GM18870 (cell line): Measurements from ENCODE around the gene WNT3.
"Not testable (repeated sequence)": the region's sequence is repeated elsewhere in the genome, so short reads cannot be mapped to it uniquely, and the experiment has no call there.

Experiments used
- ATAC-seq: cut with Tn5 transposase; IDR thresholded peaks from one replicate; pipeline ENCODE4 v1.9.1; 2021; ENCODE audit warnings: moderate library complexity; ENCODE audit not compliant: unreplicated experiment

The WNT3 gene, protein sequence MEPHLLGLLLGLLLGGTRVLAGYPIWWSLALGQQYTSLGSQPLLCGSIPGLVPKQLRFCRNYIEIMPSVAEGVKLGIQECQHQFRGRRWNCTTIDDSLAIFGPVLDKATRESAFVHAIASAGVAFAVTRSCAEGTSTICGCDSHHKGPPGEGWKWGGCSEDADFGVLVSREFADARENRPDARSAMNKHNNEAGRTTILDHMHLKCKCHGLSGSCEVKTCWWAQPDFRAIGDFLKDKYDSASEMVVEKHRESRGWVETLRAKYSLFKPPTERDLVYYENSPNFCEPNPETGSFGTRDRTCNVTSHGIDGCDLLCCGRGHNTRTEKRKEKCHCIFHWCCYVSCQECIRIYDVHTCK

DNA sequence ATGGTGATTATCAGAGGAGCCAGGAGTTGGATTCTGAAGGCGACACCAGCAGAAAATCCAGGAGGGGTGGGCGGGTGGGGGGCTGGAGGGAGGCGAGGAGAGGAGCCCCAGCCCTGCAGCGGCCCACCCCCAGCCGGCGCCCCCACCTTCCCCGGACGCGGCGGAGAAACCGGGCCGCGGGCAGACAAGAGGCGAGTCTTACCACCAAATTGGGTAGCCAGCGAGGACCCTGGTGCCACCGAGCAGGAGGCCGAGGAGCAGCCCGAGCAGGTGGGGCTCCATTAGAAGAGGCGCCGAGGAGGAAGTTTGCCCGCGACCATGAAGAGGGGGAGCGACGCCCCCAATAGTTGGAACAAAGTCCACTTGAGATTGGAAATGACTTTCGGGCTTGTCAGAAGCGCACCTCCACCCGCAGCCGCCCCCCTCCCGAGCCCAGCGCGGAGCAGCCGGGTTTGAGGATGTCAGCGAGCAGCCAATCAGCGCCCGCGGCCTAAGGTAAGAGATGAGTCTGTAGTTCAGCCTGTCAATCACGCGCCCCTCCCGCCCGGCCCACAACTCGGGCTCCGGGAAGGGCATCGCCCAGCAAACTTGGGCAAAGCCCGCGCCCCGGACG lies at the start of gene WNT3:
Gene WNT3, minus strand, starts transcription at position 377 of the 613 bp plus-strand sequence. Its CDS starts 95 bp downstream, at position 282.
- no peak for ATAC-seq

DNA sequence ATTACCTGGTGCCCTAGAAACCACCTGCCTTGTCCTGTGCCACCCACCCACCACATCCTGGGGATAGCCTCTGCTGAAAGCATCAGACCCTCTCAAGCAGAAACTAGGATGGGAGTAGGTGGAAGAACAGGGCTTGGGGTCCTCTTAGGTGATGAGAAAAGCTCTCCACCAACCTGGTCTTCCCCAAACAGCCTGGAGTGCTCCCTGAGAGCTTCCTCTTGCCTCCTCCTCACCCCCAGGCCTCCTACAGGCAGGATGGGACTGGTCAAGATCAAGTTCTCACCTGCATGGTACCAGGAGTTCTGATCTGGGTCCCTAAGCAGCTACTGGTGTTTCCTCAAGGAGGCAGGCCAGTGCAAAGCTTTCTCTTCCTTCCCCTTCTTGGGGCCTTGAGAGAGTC lies 48.3 kb upstream of the WNT3 start:
- ATAC-seq: no peak

DNA sequence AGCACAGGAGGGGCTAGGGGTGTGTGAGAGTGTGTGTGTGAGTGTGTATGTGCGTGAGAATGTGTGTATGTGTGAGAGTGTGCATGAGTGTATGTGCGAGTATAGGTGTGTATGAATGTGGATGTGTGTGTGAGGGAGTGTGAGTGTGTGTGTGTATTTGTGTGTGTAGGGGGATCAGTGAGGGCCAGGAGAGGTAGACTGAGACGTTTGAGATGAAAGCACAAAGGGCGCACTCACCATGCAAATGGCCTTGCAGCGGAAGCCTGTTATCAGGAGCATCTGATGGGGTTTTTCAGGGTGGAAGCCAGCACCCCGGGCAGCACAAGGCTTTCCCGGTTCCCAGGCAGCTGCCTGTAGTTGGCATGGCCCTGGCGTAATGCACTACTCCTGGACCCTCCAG lies 47.8 kb upstream of the WNT3 start:
- ATAC-seq: no peak

DNA sequence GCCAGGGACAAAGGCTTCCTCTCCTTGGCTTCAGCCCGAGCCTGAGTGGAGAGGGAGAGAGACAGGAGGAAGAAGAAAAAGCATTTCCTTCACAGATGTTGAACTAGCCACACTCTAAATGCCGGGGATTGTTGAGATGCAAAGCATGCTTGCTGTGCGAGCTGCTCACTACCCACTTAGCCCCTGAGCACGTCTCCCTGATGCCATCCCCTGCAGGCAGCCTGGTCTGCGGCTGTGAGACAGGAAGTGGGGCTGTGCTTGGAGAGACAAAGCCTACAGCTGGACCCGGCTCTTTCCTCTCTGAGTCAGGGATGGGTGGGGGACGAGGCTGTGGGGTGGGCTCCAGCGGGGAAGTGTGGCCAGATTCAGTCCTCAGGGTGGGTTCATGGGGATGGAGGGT lies 46.6 kb upstream of the WNT3 start:
- ATAC-seq: no peak

DNA sequence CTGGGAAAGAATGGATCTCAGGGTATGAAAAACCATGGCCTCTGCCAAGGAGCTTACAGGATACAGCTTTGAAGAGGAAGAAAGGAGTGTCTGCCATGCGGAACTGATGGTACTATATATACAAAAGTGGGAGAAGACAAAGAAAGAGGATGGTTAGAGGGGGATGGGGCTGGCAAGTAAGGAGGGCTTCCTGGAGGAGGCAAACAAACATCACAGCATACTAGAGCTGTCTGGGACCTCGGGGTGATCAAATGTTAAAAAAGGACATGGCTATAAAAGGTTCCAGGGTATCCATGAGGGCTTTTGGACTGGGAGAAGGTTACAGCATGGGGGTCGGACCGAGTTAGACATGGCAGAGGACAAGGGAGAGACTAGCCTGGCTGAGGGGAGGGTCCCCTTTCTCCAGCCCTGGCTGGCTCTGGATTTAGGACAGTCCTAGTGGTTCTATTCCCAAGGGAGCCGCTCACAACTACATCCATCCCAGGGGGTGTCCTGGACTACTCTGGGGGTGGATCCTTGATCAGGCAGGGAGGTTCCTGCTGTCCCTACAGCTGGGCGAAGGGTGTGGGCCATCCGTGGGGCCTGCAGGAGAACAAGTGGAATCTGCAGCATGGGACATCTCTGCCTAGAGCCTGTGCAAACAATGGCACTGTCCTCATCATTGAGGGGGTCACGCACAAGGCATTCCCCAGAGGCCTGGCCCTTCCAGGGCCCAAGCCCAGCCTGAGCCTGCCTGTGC lies 45.1 kb upstream of the WNT3 start:
- ATAC-seq: no peak

DNA sequence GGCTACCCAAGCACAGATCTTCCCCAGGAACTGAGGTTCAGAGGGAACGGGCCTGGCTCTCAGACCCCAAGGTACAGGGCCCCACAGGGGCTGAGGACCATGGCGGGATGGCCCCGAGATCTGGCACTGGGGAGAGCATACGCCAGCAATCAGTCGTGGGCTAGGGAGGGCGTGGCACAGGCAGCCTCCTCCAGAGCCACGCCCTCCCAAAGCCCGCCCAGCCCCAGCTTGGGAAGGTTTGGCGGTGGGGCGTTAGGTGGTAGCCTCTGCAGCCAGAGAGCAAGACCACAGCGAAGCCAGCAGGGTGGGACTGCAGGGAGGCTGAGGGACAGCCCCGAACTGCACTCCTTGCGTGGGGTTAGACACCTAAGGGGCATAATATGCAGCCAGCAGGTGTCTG lies 44.5 kb upstream of the WNT3 start:
- no peak for ATAC-seq

DNA sequence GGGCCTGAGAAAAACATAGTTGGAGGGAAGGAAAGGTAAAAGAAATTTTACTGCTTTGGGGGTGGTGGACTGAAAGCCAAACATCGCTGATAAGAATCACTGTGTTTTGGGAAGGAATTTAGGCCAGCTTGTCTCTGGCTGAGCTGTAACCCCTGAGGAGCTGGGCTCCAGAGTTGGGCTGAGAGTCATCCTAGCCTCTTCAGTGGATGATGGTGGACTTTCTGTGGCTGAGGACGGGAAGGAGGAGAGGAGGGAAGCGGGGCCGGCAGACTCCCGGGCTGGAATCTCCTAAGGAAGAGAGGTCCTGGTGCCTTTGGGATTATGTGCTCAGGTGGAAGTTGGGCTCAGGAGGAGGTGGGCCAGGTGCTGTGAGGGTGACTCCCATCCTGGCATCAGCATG lies 41.5 kb upstream of the WNT3 start:
- ATAC-seq: no peak

DNA sequence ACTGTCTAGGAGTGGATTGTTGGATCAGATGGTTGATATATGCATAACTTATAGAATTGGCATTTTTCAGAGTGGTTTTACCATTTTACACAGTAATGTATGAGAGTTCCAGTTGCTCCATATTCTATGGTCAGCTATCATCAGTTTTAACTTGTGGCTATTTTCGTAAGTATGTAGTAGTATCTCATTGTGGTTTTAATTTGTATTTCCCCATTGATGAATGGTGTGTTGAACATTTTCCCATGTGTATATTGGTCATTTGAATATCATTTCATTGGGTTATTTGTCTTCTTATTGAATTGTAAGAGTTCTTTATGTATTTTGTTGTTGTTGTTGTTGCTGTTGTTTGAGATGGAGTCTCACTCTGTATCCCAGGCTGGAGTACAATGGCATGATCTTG lies 39.1 kb upstream of the WNT3 start:
- no peak for ATAC-seq

DNA sequence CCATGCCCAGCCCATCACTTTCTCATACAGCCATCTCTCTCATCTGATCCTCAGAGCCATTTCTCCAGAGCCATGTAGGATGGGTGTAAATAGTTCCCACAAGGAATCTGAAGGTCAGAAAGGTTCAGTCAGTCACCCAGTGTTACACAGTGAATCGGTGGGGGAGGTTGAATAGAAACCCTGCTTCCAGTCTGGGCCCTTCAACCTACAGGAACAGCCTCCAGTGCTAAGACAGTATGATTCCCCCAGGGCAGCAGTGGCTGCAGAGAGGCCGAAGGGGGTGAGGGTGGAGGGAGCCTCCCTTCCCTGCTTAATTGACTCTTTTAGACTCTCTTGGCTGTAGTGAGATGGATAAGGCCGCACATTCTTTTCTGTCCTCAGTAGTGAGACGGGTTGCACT lies 36.5 kb upstream of the WNT3 start:
- no peak for ATAC-seq

DNA sequence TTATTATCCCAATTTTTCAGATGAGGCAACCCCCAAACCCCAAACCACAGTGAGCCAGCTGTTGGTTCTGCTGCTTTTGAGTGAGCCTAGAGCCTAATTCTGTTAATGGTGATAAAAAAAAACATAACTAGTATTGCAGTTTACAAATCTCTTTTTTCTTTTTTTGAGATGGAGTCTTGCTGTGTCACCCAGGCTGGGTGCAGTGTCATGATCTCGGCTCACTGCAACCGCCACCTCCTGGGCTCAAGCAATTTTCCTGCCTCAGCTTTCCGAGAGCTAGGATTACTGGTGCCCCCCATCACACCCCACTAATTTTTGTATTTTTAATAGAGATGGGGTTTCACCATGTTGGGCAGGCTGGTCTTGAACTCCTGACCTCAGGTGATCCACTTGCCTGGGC lies 36.0 kb upstream of the WNT3 start:
- ATAC-seq: no peak

DNA sequence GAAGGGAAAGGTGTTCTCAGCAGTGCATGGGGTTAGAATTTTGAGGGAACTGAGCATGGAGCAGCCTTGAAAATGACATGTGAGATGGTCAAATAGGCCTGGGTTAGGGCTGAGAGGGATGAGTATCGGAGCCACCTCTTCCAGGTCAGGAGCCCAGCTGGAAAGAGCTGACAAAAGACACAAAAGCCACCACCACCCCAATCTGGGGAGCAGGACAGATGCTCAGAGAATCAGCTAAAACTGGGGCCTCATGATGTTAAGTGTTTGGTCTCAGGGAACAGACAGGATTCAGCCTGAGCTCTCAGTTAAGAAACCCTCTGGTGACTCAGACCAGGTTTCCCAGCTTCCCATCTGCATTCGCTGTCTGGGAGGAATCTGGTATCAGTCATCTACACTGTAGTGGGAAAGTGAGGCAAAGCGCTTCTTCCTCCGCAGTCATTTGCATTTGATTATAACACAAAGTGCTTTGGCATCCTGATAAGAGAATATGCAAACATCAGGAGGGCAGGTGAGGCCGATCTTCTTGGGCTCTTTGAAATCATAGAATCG lies 35.5 kb upstream of the WNT3 start:
- no peak for ATAC-seq

DNA sequence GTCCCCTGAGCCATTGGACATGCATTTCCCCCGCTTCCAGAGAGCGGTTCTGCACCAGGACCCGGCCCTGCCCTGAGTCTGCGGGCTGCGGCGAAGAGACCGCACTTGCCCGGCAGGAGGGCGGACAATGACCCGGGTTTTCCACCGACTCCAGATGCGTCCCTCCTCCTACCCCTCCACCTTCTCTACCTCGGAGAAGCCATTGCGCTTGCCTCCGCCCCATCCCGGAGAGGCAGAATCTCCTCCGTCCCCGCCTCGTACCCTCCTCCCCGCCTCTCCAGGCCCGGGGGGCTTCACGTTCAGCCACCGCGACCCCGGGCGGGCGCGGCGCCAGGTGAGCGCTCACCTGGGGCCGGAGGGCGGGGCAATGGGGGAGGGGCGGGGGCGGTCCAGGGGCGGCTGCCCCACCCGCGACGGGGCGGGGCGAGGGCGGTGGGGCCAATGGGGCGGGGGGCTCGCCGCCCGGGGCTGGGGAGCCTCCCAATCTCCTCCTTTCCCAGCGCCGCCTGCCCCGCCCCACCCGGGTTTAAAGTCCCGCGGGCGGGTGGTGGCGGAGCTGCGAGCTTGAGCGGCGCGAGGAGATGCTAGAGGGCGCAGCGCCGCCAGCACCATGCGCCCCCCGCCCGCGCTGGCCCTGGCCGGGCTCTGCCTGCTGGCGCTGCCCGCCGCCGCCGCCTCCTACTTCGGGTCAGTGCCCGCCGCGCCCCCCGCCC lies 32.7 kb upstream of the WNT3 start, which contains the start of gene WNT9B:
Gene WNT9B, plus strand, starts transcription at position 555 of the 713 bp plus-strand sequence. Its CDS starts 56 bp downstream, at position 611.
- no peak for ATAC-seq

DNA sequence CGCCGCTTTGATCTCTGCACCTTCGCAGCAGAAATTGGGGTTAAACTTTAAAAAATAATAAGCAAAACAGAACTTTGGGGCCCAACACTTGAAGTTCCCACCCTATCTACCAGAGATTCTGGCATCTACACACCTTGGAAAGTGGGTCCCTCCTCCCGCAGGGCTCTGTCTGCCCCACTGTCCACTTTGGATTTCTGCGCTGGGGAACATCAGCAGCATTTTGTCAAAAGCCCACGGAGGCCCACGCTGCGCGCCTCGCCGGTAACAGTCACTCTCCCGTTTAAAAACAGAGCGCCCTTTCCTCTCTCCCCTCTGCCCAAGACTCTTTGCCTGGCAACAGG lies 32.2 kb upstream of the WNT3 start:
- no peak for ATAC-seq

DNA sequence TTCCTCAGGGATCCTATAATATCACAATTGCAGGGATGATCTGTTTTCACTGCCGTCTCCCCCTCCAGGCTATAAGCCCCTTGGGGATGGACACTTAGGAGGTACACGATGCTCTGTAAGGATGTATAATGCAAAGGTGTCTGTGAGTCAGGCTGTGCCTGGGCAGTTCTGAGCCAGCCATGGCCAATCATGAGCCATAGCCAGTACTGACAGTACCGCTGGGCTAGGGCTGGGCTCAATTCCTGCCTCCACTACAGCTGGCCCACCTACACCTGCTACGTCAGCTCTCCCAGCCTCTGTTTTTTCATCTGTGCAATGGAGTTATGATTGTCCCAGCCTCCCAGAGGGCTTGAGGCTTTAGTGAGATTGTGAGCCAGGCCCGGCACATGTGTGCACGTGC lies 30.0 kb upstream of the WNT3 start:
- no peak for ATAC-seq

DNA sequence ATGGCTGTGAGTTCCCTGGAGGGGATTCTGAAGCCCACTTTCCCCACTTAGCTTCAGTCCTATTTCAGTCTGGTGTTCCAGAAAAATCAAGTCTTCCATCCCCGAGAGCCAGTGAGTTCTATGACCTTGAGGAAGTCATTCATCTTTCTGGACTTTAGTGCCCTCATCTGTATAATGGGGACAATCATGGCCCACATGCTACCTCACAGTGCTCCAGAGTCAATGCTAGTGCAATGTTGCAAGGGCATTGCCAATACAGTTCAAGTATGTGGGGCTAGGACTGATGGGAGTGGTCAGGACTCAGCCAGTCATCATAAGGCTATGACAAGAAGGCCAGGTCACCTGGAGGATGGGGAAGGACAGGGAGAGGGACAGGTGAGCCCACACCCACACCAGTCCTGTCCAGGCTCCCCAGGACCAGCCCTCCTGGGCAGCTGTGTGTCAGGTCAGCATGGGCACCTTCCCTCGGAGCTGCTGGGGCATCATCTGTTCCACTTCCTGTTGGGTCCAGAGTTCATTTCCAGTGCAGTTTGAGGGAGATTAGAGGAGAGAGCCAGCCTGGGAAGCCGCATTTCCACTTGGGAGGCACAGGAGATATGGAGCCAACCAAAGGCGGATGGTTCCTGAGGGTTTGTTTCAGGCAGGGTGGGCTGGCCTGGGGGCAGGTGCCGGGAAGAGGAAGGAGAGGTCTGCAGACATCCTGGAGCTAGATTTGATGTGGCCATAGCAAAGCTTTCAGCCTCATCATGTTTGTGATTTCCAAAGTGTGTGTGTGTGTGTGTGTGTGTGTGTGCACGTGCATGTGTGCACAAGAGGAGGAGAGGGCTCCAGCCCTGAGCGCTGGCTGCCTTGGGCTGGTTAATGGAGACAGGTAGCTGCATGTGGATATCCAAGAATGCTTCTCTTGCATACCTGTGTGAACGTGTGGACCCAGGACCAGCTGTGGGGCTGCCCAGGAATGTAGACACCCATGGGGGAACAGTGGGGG lies 29.0 kb upstream of the WNT3 start:
- no peak for ATAC-seq

DNA sequence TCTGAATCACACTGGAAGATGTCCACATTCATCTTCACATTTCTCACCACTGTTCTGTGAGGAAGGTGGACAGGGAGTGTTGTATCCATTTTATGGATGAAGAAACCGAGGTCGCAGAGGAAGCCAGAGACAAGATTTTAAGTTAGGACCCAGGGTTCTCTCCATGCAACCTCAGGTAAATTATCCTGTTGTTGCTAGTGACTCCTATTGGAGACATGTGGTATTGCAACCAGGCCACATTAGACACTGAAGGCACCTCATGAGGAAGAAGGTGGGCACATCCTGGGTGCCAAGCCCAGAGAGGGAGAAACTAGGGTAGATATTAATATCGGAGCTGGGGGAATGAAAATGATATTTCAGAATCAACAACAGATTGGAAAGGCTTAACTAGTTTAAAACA lies 24.3 kb upstream of the WNT3 start:
- ATAC-seq: no peak

DNA sequence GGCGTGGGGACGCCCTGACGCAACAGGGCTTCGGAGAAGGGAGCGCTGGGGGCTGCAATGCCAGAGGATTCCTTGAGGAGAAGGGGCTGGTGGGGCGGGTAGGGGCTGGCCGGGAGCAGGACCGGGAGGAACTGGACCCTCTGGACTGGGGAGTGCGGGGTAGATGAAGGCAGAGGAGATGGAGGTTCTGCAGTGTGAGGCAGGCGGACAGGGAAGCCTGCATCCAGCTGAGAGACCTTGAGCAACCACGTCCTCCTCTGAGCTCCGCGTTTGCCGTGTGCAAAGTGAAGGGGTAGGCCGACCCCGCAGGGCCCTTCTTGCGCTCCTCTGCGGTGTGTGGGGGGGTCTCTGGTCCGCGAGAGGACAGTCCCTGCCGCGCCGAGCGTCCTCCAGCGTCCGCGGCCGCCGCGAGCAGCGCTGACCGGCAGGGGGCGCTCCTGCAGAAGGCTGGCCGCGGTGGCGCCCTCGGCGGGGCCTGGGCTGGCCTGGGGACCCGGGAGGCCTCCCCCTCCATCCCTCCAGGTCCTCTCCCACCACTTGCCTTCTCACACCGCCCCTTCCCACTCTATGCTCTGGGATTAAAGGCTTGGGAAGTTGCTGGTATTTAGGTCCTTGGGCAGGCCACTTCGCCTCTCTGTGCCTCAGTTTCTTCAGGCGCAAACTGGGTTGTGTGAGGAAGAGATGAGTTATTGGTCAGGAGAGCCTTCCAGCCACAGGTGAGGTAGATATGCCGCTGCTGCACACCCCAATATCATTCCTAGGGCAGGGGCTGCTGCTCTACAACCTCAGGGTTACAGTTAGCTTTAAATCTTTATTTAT lies 23.3 kb upstream of the WNT3 start:
- ATAC-seq: no peak

DNA sequence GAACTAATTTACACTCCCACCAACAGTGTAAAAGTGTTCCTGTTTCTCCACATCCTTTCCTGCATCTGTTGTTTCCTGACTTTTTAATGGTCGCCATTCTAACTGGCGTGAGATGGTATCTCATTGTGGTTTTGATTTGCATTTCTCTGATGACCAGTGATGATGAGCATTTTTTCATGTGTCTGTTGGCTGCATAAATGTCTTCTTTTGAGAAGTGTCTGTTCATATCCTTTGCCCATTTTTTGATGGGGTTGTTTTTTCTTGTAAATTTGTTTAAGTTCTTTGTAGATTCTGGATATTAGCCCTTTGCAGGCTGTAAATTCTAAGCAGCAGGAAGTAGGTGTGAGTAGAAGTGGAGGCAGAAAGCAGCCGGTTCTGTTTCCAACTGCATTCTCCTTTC lies 22.1 kb upstream of the WNT3 start:
- ATAC-seq: not testable (repeated sequence)

DNA sequence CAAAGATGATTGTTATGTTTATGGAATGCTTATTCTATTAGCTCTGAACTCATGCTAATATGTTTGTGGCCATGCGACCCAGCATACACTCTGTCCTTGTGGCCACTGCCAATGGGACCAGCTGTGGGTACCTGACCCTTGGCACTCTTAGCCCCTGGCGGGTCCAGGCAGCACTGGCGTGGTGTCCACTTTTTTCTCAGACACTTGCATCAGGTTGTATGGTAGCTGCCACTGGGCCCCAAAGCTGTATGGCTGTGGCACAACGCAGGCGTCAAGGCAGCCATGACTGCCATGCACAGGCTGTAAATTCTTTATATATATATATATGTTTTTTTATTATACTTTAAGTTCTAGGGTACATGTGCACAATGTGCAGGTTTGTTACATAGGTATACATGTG lies 20.7 kb upstream of the WNT3 start:
- ATAC-seq: no peak
